Omental fat pad (tissue), 4 donors: ENCODE results near the gene FBXO41. TPM values are rescaled to one million over a fixed set of nuclear protein-coding genes. Genes with fewer than 3 reads are reported as not detected.

Source experiments
- ATAC-seq: fragments of 150-250 bp; one replicate; pipeline ENCODE4 v1.9.1; 2016; ENCODE audit warnings: mild to moderate bottlenecking, moderate library complexity; ENCODE audit not compliant: low FRiP score
- DNase-seq: peaks from one replicate; pipeline ENCODE4 v3.0.0-alpha.2; 2019; ENCODE audit warnings: low spot score
- total RNA-seq, 4 donors: library from RNA; depleted of rRNA; stranded (reverse); fragments of >200 nt; gene quantifications; one replicate each; pipeline ENCODE4 v1.1.0, GENCODE V29; 2016
- TF ChIP-seq, protein P1 (sequence below), 3 donors: fragments of 450-650 bp; IDR thresholded peaks; one replicate each; pipeline ENCODE4 v1.5.1; 2016 to 2017; ENCODE audit warnings: antibody characterized with exemption in 3 of 3, mild to moderate bottlenecking in 3 of 3, moderate library complexity in 2 of 3

FBXO41 gene
- total RNA-seq, 4 donors from 2014 or later: 1.1 to 3.1 (median 2.0) TPM

DNA sequence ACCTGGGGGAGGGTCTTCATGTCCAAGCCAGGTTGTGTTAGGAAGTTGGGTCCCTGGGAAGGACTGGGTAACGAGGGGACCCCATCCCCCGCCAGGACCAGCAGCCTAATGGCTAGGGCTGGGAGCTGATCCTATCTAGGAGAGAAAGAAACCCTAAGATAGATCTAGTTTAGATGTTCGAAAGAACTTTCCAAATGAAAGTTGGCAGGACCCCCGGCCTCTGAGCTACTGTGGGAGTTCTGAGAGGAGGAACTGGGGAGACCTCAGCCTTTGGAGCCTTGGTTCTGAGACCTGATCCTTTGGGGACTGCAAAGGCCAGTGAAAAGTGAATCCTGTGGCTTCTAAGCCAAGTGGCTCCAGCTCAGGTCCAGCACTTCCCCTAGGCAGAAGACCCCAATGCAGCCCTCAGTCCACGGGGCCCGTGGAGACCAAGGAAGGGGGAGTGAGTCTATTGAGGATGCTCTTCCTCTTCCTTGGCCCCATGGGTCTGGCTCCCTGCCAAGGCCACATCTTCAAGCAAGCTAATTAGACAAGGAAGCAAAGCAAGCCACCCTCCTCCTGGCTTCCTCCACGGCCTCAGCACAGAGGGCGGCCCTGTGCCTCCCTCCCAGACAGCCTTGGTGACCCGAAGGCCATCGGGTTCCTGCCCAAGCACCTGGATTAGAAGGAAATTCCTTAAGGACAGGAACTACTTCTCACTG lies 26.7 kb downstream of the FBXO41 start:
- DNase-seq: no peak
- TF ChIP-seq, protein P1, sequence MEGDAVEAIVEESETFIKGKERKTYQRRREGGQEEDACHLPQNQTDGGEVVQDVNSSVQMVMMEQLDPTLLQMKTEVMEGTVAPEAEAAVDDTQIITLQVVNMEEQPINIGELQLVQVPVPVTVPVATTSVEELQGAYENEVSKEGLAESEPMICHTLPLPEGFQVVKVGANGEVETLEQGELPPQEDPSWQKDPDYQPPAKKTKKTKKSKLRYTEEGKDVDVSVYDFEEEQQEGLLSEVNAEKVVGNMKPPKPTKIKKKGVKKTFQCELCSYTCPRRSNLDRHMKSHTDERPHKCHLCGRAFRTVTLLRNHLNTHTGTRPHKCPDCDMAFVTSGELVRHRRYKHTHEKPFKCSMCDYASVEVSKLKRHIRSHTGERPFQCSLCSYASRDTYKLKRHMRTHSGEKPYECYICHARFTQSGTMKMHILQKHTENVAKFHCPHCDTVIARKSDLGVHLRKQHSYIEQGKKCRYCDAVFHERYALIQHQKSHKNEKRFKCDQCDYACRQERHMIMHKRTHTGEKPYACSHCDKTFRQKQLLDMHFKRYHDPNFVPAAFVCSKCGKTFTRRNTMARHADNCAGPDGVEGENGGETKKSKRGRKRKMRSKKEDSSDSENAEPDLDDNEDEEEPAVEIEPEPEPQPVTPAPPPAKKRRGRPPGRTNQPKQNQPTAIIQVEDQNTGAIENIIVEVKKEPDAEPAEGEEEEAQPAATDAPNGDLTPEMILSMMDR (IDR thresholded peaks at IDR 0.05): no peak
- no peak for ATAC-seq

DNA sequence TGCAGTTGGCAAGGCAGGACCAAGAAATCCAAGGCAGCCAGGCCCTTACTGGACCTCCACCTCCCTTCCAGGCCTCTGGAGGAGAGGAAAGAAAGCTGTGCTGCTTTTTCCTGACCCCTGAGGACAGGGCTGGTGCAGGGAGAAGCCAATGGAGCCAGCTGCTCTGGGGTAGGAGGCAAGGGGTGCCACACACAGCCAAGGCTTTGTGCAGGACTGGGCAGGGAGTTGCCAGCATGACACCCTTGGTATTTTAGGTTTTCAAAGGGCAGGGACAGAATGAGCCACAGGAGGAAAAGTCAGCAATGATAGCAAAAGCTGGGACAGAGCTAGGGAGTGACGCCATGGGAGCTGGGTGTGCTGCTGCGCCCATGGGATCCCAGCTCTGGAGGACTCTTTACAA lies 27.3 kb downstream of the FBXO41 start:
- ATAC-seq (no peak), DNase-seq (no peak)
- TF ChIP-seq, protein P1 (IDR thresholded peaks at IDR 0.05): no peak

DNA sequence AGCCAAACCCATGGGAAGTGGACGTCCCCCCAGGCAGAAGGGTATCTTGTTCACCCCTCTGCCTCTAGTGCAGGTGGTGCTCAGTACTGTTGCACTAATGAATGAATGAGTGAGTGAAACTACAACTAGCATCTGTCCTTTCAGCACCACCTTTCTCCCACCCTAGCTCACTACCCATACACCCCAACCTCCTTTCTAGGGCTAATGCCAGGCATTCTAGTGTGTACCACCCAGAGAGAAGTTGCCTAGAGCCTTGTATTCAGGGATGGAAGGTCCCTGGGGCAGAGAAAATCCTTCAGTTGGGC lies 27.7 kb downstream of the FBXO41 start:
- ATAC-seq: no peak
- TF ChIP-seq, protein P1 (IDR thresholded peaks at IDR 0.05): no peak
- no peak for DNase-seq

DNA sequence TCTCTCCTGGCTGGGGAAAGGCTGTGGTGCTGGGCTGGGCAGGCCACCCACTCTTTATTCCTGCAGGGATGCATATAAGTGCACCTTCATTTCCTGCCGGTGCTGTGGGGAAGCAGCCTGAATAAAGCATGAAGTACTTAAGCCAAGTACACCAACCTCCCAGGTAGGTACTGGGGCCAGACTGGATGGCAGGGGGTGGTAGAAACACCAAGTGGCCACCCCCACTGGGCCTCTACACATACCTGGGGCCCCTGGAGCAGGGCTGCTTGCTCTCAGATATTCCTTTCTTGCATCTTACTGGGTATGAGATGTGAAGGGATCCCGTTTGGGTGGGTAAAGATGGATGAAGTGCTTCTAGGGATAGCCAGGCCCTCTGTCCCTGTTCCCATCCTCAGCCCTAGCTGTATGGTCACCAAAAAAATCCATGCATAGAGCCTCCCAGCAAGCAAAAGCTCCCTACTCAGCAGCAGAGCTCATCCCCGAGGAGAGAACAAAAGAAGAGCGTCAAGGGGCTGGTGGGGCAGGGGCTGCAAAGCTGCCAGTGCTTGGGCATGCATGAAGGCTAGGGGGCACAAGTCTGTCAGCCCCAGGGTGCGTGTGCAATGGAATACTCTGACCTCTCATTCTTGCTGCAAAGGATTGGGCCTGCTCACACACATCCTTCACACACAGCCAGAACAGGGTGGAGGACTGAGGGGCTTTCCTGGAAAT lies 28.2 kb downstream of the FBXO41 start:
- ATAC-seq: no peak
- no peak for DNase-seq
- TF ChIP-seq, protein P1 (IDR thresholded peaks at IDR 0.05): no peak

DNA sequence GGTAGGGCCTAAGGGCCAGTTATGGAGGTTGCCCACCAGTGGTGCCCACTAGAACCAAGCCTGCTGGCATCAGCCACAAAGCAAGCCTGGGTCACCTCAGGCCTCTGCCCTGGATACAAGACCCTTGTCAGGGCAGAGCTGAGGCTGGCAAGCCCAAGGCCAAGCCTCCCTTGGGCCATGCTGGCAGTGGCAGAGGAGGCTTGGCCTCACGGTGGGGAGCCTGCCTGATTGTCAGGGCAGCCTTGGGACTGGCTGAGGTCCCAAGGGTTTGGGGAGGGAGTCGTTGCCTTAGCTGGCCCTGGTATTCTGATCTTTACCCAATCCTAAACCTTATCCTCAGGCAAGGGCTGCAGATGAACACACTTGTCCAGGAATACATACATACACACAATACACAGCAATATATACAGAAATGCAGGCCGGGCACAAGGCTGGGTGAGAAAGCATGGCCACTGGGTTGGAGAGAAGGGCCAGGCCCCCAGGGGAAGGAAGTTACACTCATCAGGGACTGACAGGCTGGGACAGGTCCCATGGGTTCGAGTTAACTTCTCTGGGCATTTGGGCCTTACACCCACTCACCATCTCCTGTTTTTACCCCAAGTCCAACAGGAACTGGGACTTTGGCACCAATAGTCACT lies 29.2 kb downstream of the FBXO41 start:
- ATAC-seq (no peak), DNase-seq (no peak)
- TF ChIP-seq, protein P1 (IDR thresholded peaks at IDR 0.05): no peak

DNA sequence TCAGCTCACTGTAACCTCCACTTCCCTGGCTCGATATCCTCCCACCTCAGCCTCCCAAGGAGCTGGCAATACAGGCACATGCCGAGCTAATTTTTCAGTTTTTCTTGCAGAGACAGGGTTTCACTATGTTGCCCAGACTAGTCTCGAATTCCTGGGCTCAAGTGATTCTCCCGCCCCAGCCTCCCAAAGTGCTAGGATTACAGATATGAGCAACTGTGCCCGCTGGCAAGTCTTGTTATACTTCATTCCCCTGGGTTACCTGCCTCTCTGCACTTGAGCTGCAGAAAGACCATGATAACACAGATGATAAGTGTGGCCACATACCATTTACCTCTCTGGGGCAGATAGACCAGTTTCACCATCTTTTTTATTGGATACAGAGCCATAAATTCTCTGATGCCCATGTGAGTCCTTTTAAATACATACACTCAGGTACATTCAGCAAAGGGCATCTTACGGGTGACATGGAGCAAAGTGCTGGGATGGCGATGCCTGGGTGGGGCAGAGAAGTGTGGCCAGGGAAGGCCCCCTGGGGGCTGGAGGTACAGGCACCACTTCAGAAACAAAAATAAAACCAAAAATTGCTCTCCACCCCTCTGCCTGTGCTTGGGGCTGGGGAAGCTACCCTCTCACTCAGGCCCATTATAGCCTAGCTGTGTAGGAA lies 29.8 kb downstream of the FBXO41 start:
- DNase-seq: no peak
- ATAC-seq: no peak
- TF ChIP-seq, protein P1 (IDR thresholded peaks at IDR 0.05): no peak
